GM23248 (cell line): Measurements from ENCODE around the gene ZNF407. TPM values are rescaled to one million over a fixed set of nuclear protein-coding genes. Genes with fewer than 3 reads are reported as not detected.

ENCODE experiments used
- DNase-seq: peaks from one replicate; pipeline ENCODE4 v3.0.0-alpha.2; 2015
- H2AFZ ChIP-seq: fragments of 200-600 bp; sonication (generic); 2 replicates; pipeline ENCODE4 v1.6.1; 2016; ENCODE audit warnings: antibody characterized with exemption
- H3F3A ChIP-seq: fragments of 200-600 bp; sonication (generic); 2 replicates; pipeline ENCODE4 v1.6.1; 2016; ENCODE audit warnings: mild to moderate bottlenecking, antibody characterized with exemption, mixed run types; ENCODE audit not compliant: insufficient read depth
- H3K27ac ChIP-seq: fragments of 200-600 bp; sonication (generic); 2 replicates; pipeline ENCODE4 v1.5.1; 2016; ENCODE audit warnings: mild to moderate bottlenecking
- H3K27me3 ChIP-seq: fragments of 200-600 bp; sonication (generic); replicated peaks from 2 replicates; pipeline ENCODE4 v1.6.1; 2016; ENCODE audit warnings: mild to moderate bottlenecking; ENCODE audit not compliant: insufficient read depth
- H3K36me3 ChIP-seq: fragments of 200-600 bp; sonication (generic); 2 replicates; pipeline ENCODE4 v1.6.1; 2016; ENCODE audit warnings: low read depth, mild to moderate bottlenecking
- H3K4me1 ChIP-seq: fragments of 200-600 bp; sonication (generic); 2 replicates; pipeline ENCODE4 v1.6.1; 2016; ENCODE audit warnings: mild to moderate bottlenecking; ENCODE audit not compliant: insufficient read depth
- H3K4me2 ChIP-seq: fragments of 200-600 bp; sonication (generic); one replicate; pipeline ENCODE4 v1.6.1; 2016; ENCODE audit warnings: mild to moderate bottlenecking; ENCODE audit not compliant: unreplicated experiment
- H3K4me3 ChIP-seq: fragments of 200-600 bp; sonication (generic); 2 replicates; pipeline ENCODE4 v1.5.1; 2016; ENCODE audit warnings: mild to moderate bottlenecking
- H3K79me2 ChIP-seq: fragments of 200-600 bp; sonication (generic); 2 replicates; pipeline ENCODE4 v1.6.1; 2016; ENCODE audit warnings: mild to moderate bottlenecking; ENCODE audit not compliant: insufficient read depth
- H3K9ac ChIP-seq: fragments of 200-600 bp; sonication (generic); 2 replicates; pipeline ENCODE4 v1.6.1; 2016; ENCODE audit warnings: mild to moderate bottlenecking
- H3K9me2 ChIP-seq: fragments of 200-600 bp; sonication (generic); 2 replicates; pipeline ENCODE4 v1.6.1; 2016; ENCODE audit warnings: mixed run types, mild to moderate bottlenecking, moderate library complexity; ENCODE audit not compliant: insufficient read depth
- H3K9me3 ChIP-seq: fragments of 200-600 bp; sonication (generic); one replicate; pipeline ENCODE4 v1.6.1; 2017; ENCODE audit warnings: low read depth
- H4K20me1 ChIP-seq: fragments of 200-600 bp; sonication (generic); 2 replicates; pipeline ENCODE4 v1.6.0; 2016; ENCODE audit not compliant: insufficient read depth
- EZH2 ChIP-seq: fragments of 200-600 bp; sonication (generic); IDR thresholded peaks from 2 replicates; pipeline ENCODE4 v1.6.1; 2018; ENCODE audit warnings: antibody characterized with exemption, mild to moderate bottlenecking; ENCODE audit not compliant: insufficient read depth, poor library complexity, severe bottlenecking
- EZH2phosphoT487 ChIP-seq: fragments of 200-600 bp; sonication (generic); IDR thresholded peaks from 2 replicates; pipeline ENCODE4 v1.6.1; 2018; ENCODE audit warnings: antibody characterized with exemption, moderate library complexity, mild to moderate bottlenecking, low read depth; ENCODE audit not compliant: insufficient read depth
- WGBS, 2 experiments: methylation state at CpG; one replicate each; pipeline ENCODE4 v1.1.6; 2015 to 2017; ENCODE audit warnings: low lambda C conversion rate in 2 of 2, low coverage in 1 of 2; ENCODE audit errors: missing lambda C conversion rate in 2 of 2; 5-methylcytosine and 5-hydroxymethylcytosine counted together
- in situ Hi-C: fragments of 300-500 bp; cut with MboI; formaldehyde crosslinking; loops from 2 replicates; pipeline ENCODE4 v1.15.0; 2020
- polyA plus RNA-seq: library from polyadenylated mRNA; unstranded; fragments of >200 nt; fragmentation: Nextera tagmentation; extraction: Ambion mirVana; gene quantifications from 2 replicates; pipeline ENCODE4 v1.2.1, GENCODE V29; 2016
- total RNA-seq: library from RNA; depleted of rRNA; stranded (reverse); fragments of >200 nt; shearing (Covaris generic); gene quantifications from 2 replicates; pipeline ENCODE4 v1.2.3, GENCODE V29; 2014

The ZNF407 gene
- total and polyA plus RNA-seq, 2 experiments from 2014 or later, result 2.6 to 6.3 TPM

DNA sequence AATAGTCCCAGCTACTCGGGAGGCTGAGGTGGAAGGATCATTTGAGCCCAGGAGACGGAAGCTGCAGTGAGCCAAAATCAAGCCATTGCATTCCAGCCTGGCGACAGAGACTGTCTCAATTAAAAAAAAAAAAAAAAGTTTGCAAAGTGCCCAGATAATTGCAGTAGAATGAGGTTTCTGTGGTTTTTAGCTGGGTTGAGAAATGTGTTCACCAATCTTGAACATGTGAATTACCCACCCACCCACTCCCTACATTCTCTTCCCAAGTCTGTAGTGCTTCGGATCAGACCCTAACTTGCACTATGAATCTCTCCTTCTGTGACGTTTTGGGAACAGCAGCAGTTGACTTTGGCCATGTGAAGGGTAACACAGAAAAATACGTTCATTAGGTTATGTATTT, 363.9 kb downstream of the ZNF407 start:
- no peaks in the 10 kb centered on the region for H3K9me3 ChIP-seq
- no peak overlapping the region for H3K4me3 ChIP-seq
- no peaks in the 10 kb centered on the region for H4K20me1 ChIP-seq
- no peaks in the 10 kb centered on the region for H3K36me3 ChIP-seq
- no peak overlapping the region for H3K9ac ChIP-seq
- H3F3A ChIP-seq, result no peaks in the 10 kb centered on the region
- DNase-seq, result no peak
- no peaks in the 10 kb centered on the region for H3K27me3 ChIP-seq
- no peak overlapping the region for H2AFZ ChIP-seq
- no peak overlapping the region for H3K4me2 ChIP-seq
- H3K4me1 ChIP-seq, result peaks cover 8% of the 10 kb centered on the region; the same call in 1 of the 2 replicates
- H3K9me2 ChIP-seq, result peaks cover 7% of the 10 kb centered on the region; the same call in 1 of the 2 replicates
- TF ChIP-seq EZH2 (no peak), EZH2phosphoT487 (no peak)
- in situ Hi-C loops, result loop anchor here (10.0 kb wide), 1 partner anchor 297 kb away; no protein-coding TSS in a partner anchor
- H3K79me2 ChIP-seq, result no peaks in the 10 kb centered on the region
- no peak overlapping the region for H3K27ac ChIP-seq
- 81 to 88% methylated on average over 5 to 6 of the region's 6 CpGs for WGBS, 2 experiments

DNA sequence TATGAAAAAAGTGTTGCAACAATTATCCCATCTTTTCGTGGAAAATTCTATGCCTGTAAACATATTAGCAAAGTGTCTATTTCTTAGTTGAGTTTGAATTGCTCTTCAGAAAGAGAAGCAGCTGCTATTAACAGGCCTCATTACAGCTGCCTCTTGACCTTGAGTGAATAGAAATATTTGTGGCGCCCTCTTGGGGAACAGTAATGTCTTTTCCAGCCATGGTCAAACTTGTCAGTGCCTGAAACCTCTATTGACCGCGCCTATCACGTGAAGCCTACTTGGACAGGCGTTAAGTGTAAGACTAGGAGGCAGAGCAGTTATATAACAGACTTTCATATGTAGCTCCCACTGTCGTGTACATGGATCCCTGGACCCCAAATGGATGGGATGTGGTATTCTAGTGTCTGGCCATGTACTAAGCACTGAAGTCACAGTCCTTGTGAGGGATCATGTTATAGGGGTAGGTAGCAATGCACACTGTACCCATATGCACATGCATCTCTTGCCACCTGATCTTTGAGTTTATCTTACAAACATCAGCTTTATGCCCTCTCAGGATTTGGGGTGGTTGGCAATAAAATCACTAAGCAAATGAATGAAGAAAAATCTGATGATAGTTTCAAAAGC, 366.3 kb downstream of the ZNF407 start:
- Histone ChIP-seq H3K4me1 (peaks cover 8% of the 10 kb centered on the region; the same call in 1 of the 2 replicates), H3K27ac (no peak overlapping the region), H3K9ac (no peak overlapping the region), H3K9me2 (peaks cover 7% of the 10 kb centered on the region; the same call in 1 of the 2 replicates), H3F3A (no peaks in the 10 kb centered on the region), H3K9me3 (no peaks in the 10 kb centered on the region), H3K36me3 (no peaks in the 10 kb centered on the region), H2AFZ (0 out of 2 replicates have a peak overlapping the region, but pooled peaks have one; percentile 3), H3K4me2 (no peak overlapping the region), H3K27me3 (no peaks in the 10 kb centered on the region), H3K4me3 (no peak overlapping the region), H3K79me2 (no peaks in the 10 kb centered on the region), H4K20me1 (no peaks in the 10 kb centered on the region)
- 43 to 46% methylated on average over 7 of the region's 7 CpGs for WGBS, 2 experiments
- DNase-seq, result peak; percentile 67
- TF ChIP-seq EZH2 (no peak), EZH2phosphoT487 (no peak)
- in situ Hi-C loops, result loop anchor here (10.0 kb wide), 1 partner anchor 299 kb away; no protein-coding TSS in a partner anchor

DNA sequence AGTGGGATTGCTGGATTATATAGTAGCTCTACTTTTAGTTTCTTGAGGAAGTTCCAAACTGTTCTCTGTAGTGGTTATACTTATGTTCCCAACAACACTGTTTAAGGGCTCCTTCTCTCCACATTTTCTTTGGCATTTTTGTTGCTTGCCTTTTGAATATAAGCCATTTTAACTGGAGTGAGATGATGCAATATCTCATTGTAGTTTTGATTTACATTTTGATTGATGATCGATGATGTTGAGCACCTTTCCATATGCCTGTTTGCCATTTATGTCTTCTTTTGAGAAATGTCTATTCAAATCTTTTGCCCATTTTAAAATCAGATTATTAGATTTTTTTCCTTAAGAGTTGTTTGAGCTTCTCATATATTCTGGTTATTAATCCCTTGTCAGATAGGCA, 368.0 kb downstream of the ZNF407 start:
- Histone ChIP-seq H3K4me1 (no peaks in the 10 kb centered on the region; the same call in 1 of the 2 replicates), H3K27me3 (no peaks in the 10 kb centered on the region), H3K9me3 (no peaks in the 10 kb centered on the region), H3K4me2 (no peak overlapping the region), H3K9me2 (no peaks in the 10 kb centered on the region), H3K79me2 (no peaks in the 10 kb centered on the region), H3K27ac (no peak overlapping the region), H3F3A (no peaks in the 10 kb centered on the region), H3K9ac (no peak overlapping the region), H2AFZ (no peak overlapping the region), H4K20me1 (no peaks in the 10 kb centered on the region), H3K4me3 (no peak overlapping the region), H3K36me3 (no peaks in the 10 kb centered on the region)
- no peak for TF ChIP-seq EZH2phosphoT487
- no peak for TF ChIP-seq EZH2
- no peak for DNase-seq
- 96 to 100% methylated on average over 1 of the region's 1 CpG for WGBS, 2 experiments
- in situ Hi-C loops, result loop anchor here (10.0 kb wide), 1 partner anchor 301 kb away; no protein-coding TSS in a partner anchor

DNA sequence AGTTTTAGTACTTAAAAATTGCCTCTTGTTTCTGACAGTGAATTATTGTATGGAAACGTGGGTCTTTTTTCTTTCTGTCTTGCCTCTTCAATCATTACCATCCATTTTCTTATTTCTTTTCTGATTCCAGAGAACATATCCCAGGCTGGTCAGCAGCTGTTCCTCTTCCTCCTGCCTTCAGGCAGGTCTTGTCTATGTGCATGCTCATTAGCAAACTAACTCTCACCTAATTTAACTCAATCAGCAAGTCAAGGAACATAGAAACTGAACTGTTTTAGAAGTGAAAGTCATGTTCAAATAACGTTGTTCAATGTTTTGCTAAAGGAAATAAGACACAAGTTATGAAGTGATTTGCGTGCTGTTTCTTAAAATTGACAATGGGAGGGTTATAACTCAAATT, 369.8 kb downstream of the ZNF407 start:
- no peak overlapping the region for H3K9ac ChIP-seq
- WGBS, 2 experiments, result 79 to 80% methylated on average over 3 of the region's 3 CpGs
- no peaks in the 10 kb centered on the region for H3K27me3 ChIP-seq
- no peak overlapping the region for H3K4me2 ChIP-seq
- in situ Hi-C loops, result loop anchor here (10.0 kb wide), 1 partner anchor 303 kb away; no protein-coding TSS in a partner anchor
- no peaks in the 10 kb centered on the region for H3K79me2 ChIP-seq
- TF ChIP-seq EZH2phosphoT487 (no peak), EZH2 (no peak)
- H2AFZ ChIP-seq, result no peak overlapping the region
- no peaks in the 10 kb centered on the region for H4K20me1 ChIP-seq
- no peak overlapping the region for H3K4me3 ChIP-seq
- DNase-seq, result no peak
- H3K4me1 ChIP-seq, result no peaks in the 10 kb centered on the region
- no peaks in the 10 kb centered on the region for H3F3A ChIP-seq
- H3K9me2 ChIP-seq, result no peaks in the 10 kb centered on the region
- H3K27ac ChIP-seq, result no peak overlapping the region
- H3K9me3 ChIP-seq, result no peaks in the 10 kb centered on the region
- no peaks in the 10 kb centered on the region for H3K36me3 ChIP-seq
